GM19193 (cell line): Measurements from ENCODE around the gene TMPRSS5.

Source experiments
- POLR2A ChIP-seq: IDR thresholded peaks from 4 replicates; pipeline ENCODE4 v1.6.1; 2011; ENCODE audit not compliant: insufficient read depth, insufficient read length; ENCODE audit errors: extremely low read depth

Gene TMPRSS5

GRCh38 chr11:113681711-113682413, 24.2 kb downstream of the TMPRSS5 start:
- no peak for TF ChIP-seq POLR2A

- no peak for TF ChIP-seq POLR2A
Observed at GRCh38 chr11:113681282-113681681, 24.8 kb downstream of the TMPRSS5 start.

- TF ChIP-seq POLR2A, result no peak
Observed at GRCh38 chr11:113677685-113678084, 28.4 kb downstream of the TMPRSS5 start.

- no peak for TF ChIP-seq POLR2A
Observed at GRCh38 chr11:113675565-113675964, 30.5 kb downstream of the TMPRSS5 start.

- TF ChIP-seq POLR2A, result no peak
Observed at GRCh38 chr11:113675003-113675561, 31.0 kb downstream of the TMPRSS5 start.

GRCh38 chr11:113674397-113674685, 31.8 kb downstream of the TMPRSS5 start:
- TF ChIP-seq POLR2A, result no peak

GRCh38 chr11:113673550-113674396, 32.3 kb downstream of the TMPRSS5 start:
- no peak for TF ChIP-seq POLR2A

GRCh38 chr11:113670831-113671215, 35.3 kb downstream of the TMPRSS5 start:
- no peak for TF ChIP-seq POLR2A

- no peak for TF ChIP-seq POLR2A
Observed at GRCh38 chr11:113670149-113670830, 35.8 kb downstream of the TMPRSS5 start.

GRCh38 chr11:113668255-113668654, 37.9 kb downstream of the TMPRSS5 start:
- no peak for TF ChIP-seq POLR2A

- TF ChIP-seq POLR2A, result no peak
Observed at GRCh38 chr11:113667801-113668200, 38.3 kb downstream of the TMPRSS5 start.

GRCh38 chr11:113666584-113666983, 39.5 kb downstream of the TMPRSS5 start:
- TF ChIP-seq POLR2A, result no peak

GRCh38 chr11:113664981-113665710, 41.0 kb downstream of the TMPRSS5 start:
- no peak for TF ChIP-seq POLR2A

GRCh38 chr11:113664069-113664980, 41.8 kb downstream of the TMPRSS5 start:
- TF ChIP-seq POLR2A, result no peak
